CD4-positive, alpha-beta T cell treated with Interleukin-6 for 4 hours (primary cell): ENCODE measurements around the gene USP13.

Experiments
- DNase-seq: peaks from one replicate; pipeline ENCODE4 v3.0.0-alpha.2; 2020; ENCODE audit warnings: mixed read lengths

USP13 gene

GRCh38 chr3:179806177-179806576, 153.3 kb downstream of the USP13 start:
- DNase-seq: no peak

DNA sequence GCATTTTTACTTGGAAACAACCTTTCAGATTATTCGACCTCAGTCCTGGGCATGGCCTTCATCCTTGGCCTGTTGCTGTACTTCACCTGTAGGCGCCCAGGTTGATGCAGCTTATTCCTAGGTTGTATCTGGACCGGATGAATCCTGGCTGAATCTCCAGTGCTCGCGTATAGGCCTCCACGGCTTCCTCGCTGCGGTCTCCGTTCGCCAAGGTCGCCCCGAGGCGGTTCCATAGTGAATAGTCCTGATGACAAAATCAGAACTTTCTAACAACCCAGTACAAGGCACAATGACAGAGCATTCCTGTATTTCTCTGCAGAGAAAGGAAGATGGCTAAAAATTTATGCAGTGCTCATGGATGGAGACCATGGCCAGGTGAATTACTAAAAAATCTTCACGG, 154.7 kb downstream of the USP13 start:
- DNase-seq: no peak

DNA sequence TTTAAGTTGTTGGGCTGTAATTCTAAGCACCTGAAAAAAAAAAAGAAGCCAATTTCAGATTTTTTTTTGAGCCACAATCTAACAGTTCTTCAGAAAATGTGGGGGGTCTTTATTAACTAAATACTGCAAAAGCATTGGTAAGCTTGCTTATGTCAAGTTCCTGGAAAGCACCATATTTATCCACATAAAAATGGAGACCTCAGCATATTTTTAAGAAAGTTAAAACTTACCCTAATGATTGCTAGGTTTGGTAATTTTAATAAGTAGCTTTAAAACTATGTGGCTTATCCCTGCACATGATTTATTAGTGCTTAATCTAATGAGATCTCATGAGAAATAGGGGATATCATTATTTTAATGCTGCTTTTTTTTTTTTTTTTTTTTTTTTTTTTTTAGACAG, 156.8 kb downstream of the USP13 start:
- no peak for DNase-seq

DNA sequence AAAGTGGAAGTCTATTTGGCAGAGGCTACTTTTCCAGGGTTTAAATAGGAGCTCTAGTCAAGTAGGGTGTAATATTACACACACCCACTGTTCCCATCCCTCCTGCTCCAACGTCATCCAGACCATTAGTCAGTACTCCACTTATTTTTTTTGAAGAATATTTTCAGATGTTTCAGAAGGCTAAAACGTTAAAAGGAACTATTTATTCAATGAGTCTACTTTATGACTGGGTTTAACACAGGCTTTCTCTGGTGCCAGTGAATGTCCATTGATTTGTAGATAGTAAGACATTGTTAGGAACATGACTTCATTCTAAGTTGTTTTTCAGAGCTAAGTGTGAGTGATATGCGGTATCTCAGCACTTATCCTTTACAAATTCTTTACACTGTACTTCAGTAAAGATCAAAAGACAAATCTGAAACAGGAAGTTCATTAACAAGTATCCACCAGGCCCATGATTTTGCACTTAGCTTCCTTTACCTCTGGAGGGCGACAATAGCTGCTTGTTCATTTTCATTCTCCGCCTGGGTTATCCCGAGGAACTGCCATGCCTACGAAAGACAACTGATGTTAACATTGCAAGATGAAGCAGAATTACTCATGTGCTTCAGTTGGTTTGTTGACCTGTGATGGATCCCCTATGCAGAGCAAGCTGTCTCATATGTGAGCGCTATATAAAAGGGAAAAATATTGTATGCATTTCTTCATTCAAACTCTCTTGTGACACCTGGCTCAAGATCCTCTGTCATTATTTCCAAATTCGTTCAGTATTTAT, 158.7 kb downstream of the USP13 start:
- no peak for DNase-seq

DNA sequence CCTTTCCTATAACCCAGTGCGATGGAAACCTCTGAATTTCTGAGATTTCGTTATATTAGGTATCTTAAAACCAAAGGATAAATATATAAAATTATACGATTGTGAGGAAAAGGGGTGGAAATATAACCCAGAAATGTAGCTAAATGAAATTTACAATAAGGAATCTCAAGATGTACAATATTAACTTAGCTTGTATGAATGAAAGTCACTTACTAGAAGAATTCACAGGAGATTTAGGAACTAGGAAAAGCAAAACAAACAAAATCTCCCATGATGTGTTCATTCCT, 159.2 kb downstream of the USP13 start:
- no peak for DNase-seq

- no peak for DNase-seq
These were observed 166.5 kb downstream of the USP13 start for GRCh38 chr3:179819379-179819778.

DNA sequence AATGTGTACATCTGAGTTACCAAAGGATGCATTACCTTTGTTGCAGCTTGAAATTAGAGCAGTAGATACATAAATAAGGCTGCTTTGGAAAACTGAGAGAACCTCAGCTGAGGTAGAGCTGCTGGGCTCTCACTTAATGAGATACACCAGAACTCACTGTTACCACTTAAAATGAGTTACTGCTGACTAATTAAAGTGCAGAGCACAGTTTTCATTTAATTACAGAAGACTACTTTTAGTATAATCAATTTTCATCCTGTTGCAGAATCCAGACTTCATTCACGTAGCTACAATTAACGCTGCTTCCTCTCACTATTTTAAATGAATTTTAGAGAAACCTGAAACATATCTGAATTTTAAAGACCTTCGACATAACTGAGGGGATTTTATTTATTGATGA, 169.5 kb downstream of the USP13 start:
- no peak for DNase-seq

DNA sequence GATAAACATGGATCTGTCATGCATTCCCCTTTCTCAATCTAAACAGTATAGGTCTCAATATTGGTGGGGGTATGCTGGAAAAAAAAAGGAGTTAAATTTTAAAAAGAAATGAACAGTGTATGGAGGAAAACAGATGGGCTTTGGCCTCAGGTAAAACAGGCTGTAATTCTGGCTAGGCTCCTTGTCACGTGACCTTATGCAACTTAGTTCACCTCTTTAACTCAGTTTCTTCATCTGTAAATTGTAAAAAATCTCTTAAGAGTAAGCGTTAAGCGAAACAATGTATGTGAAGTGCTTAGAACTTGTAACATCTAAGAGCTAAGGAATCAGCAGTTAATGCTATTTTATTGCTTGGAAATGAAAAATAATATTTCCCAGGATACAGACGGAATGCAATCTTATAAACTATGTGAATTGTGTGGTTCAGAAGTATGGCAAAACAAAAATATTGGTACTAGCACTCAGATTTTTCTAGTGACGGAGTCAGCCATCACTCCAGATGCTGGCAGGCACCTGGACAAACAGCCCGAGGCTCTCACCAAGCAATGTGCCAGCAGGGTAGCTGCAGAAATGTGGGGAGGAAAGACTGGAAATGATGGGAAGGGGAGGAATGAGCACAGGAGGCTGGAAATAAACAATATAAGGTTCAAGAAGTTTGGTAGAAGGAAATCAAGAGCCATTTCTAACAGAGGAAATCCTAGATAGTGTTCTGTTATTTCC, 172.8 kb downstream of the USP13 start:
- no peak for DNase-seq

DNA sequence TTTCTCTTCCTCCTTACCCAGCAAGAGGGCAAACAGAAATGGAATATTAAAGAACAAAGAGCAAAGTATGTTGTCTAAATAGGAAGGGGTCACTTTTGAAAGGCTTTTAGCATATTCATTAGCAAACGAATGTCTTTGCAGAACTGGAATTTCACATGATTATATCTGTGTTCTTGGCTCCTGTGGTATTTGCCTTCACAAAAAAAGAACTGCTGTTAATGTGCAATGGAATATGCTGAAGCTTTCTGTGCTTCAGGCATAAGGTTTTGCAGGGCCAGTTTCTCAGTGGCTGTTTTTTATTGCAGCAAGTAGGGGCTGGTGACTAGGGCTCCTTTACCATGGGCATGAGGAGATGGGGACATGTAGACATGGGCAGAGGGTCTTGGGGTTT, 173.4 kb downstream of the USP13 start:
- no peak for DNase-seq

DNA sequence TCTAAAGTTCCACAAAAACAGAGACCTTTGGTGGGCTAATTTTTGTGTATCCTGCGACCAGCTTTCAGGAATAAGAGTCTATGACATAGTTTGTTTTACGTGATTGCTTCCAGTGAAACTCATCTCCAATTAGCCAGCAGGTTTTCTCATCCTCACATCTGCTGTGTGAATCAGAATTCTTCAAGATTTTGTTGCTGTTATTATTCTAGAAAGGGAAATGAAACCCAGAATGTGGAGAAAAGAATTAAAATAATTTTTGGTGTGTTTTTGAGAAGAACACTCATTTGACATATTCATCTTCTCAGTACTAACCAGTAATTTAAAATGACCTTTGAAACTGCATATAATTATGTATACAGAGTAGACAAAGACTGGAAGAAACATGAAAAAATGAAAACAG, 175.9 kb downstream of the USP13 start:
- no peak for DNase-seq

DNA sequence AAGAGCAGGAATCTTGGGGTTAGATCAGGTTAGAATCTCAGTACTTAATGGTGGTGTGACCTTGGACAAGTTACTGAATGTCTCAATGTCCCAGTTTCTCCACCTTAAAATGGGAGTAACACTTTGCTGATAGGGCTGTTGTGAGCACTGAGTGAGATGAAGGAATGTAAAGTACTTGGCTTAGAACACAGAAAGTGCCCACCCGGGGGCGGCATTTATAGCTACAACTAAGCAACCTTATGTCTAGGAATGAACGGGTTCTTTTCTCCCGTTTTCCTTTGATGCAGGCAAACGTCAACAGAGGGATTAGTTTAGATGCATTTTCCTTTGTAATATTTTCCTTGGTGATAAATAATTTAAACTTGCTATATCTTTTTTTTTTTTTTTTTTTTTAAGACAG, 176.6 kb downstream of the USP13 start:
- no peak for DNase-seq

- DNase-seq: no peak
These were observed 179.6 kb downstream of the USP13 start for GRCh38 chr3:179832333-179832854.

DNA sequence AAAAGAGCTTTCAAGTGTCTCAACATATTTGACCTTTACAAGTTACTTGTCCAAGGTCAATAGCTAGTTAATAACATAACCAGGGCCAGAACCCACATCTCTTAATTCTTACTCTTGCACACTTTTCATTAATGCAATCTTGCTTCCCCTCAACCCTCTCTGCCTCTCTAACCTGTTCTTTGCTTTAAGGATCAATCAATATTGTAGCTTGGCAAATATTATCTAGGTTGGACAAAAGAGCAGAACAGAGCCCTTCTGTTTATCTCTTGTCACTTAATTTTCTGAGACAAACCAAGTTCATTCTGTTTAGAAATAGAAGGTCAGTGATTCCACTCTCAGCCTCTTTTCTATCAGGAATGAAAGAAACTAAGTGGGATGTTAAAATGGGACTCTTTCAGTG, 180.5 kb downstream of the USP13 start:
- DNase-seq: no peak

GRCh38 chr3:179837374-179837773, 184.5 kb downstream of the USP13 start:
- no peak for DNase-seq
